ENCODE data around the gene USF1.

The USF1 gene

DNA sequence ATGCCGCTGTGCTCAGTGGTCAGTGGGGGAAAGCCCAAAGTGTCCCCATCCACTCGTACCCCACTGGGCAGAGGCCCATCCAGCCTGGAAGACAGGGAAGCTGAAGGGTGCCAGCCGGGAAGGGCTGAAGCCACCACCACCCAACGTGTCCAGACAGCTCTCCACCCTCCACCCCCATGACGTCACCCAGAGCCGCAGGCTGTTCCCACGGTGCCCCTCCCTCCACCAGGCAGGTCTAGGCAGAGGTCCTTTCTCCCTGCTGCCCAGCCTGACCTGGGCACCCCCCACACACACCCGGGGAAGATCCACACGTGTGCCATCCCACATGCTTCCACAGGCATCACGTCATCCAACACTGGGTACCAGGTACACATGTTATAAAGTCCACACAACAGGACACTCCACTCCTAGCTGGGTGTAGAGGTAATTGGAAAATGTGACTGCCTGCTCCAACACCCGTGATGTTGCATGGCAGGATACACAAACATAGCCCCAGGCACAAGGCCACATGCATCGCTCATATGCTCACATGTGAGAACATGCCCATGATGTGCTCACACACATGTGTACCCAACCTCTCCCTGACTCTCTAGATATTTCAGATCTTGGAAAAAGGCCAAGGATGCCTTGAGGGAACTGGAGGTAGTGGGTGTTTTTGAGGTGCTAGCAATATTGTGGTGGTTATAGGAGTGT is 29.0 kb upstream of the USF1 start:
- H3K9ac ChIP-seq (ENCODE audit: low read depth, low read length, poor library complexity, severe bottlenecking), result peak overlapping the region; percentile 36
- no peaks in the 10 kb centered on the region for H3K9me3 ChIP-seq (ENCODE audit: insufficient read depth, low read depth, low read length)
- no peaks in the 10 kb centered on the region for H3K27me3 ChIP-seq (ENCODE audit: insufficient read depth, low read length, poor library complexity, severe bottlenecking)
- no peaks in the 10 kb centered on the region for H3K36me3 ChIP-seq (ENCODE audit: insufficient read depth, low read length)
- H3K4me3 ChIP-seq (ENCODE audit: low read length, poor library complexity, severe bottlenecking), result no peak overlapping the region
- no peak overlapping the region for H3K4me2 ChIP-seq (ENCODE audit: low read depth, low read length, poor library complexity, severe bottlenecking)
- no peaks in the 10 kb centered on the region for H3K79me2 ChIP-seq (ENCODE audit: insufficient read depth, low read length)
- H3K4me1 ChIP-seq (ENCODE audit: insufficient read depth, low read length, poor library complexity, severe bottlenecking), result peaks cover 34% of the 10 kb centered on the region
- TF ChIP-seq, protein P1, sequence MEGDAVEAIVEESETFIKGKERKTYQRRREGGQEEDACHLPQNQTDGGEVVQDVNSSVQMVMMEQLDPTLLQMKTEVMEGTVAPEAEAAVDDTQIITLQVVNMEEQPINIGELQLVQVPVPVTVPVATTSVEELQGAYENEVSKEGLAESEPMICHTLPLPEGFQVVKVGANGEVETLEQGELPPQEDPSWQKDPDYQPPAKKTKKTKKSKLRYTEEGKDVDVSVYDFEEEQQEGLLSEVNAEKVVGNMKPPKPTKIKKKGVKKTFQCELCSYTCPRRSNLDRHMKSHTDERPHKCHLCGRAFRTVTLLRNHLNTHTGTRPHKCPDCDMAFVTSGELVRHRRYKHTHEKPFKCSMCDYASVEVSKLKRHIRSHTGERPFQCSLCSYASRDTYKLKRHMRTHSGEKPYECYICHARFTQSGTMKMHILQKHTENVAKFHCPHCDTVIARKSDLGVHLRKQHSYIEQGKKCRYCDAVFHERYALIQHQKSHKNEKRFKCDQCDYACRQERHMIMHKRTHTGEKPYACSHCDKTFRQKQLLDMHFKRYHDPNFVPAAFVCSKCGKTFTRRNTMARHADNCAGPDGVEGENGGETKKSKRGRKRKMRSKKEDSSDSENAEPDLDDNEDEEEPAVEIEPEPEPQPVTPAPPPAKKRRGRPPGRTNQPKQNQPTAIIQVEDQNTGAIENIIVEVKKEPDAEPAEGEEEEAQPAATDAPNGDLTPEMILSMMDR (conservative IDR thresholded peaks at IDR 0.05; ENCODE audit: low read length), result no peak
- TF ChIP-seq EZH2phosphoT487 (IDR thresholded peaks at IDR 0.05; ENCODE audit: borderline replicate concordance), result no peak
- H4K20me1 ChIP-seq (ENCODE audit: insufficient read depth, low read length, poor library complexity, severe bottlenecking), result no peaks in the 10 kb centered on the region
- H2AFZ ChIP-seq (ENCODE audit: low read length), result no peak overlapping the region
- no peaks in the 10 kb centered on the region for H3K9me2 ChIP-seq (replicated peaks; ENCODE audit: low read depth, low read length)
- H3F3A ChIP-seq (ENCODE audit: low read depth), result no peaks in the 10 kb centered on the region

DNA sequence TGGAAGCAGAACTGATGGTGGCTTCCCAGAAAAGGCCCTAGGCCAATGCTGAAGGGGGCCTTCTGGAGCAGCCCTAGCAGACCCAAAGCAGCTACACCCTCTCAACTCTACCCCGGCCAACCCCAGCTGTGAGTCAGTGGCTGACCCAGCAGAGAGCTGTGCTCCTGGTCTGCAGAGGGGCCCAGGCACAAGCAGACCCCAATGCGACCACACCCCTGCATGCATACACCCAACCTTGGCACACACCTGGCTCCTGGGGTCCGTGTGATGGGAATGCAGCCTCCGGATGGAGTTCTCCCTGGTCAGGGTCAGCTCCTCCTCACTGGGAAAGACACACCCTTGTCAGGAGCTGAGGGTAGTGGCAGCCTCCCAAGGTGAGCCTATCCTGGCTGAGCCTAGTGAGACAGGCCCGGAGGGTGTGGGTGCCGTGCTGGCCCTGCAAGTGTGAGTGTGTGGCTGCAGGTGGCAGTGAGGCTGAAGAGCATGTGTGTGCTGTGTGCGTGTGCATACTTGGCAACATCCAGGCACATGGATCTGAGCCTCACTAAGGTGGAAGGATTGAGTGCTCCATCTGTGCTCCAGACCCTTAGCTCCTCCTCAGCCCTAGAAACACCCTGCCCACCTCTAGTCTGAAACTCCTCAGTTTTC is 27.8 kb upstream of the USF1 start:
- H3K9me2 ChIP-seq (replicated peaks; ENCODE audit: low read depth, low read length), result no peaks in the 10 kb centered on the region
- 0 out of 2 replicates have a peak, but pooled peaks cover 3% of the 10 kb centered on the region for H3F3A ChIP-seq (ENCODE audit: low read depth)
- H2AFZ ChIP-seq (ENCODE audit: low read length), result peak overlapping the region; percentile 32; the same call in 1 of the 2 replicates
- TF ChIP-seq EZH2phosphoT487 (IDR thresholded peaks at IDR 0.05; ENCODE audit: borderline replicate concordance), result no peak
- TF ChIP-seq, protein P1 (conservative IDR thresholded peaks at IDR 0.05; ENCODE audit: low read length), result peak; percentile 40; the same call in 1 of the 2 replicates
- H3K27me3 ChIP-seq (ENCODE audit: insufficient read depth, low read length, poor library complexity, severe bottlenecking), result no peaks in the 10 kb centered on the region
- no peaks in the 10 kb centered on the region for H4K20me1 ChIP-seq (ENCODE audit: insufficient read depth, low read length, poor library complexity, severe bottlenecking)
- no peak overlapping the region for H3K4me3 ChIP-seq (ENCODE audit: low read length, poor library complexity, severe bottlenecking)
- H3K4me1 ChIP-seq (ENCODE audit: insufficient read depth, low read length, poor library complexity, severe bottlenecking), result peaks cover 38% of the 10 kb centered on the region
- H3K4me2 ChIP-seq (ENCODE audit: low read depth, low read length, poor library complexity, severe bottlenecking), result no peak overlapping the region
- H3K36me3 ChIP-seq (ENCODE audit: insufficient read depth, low read length), result no peaks in the 10 kb centered on the region
- no peaks in the 10 kb centered on the region for H3K9me3 ChIP-seq (ENCODE audit: insufficient read depth, low read depth, low read length)
- H3K9ac ChIP-seq (ENCODE audit: low read depth, low read length, poor library complexity, severe bottlenecking), result peak overlapping the region; percentile 36
- H3K79me2 ChIP-seq (ENCODE audit: insufficient read depth, low read length), result peaks cover 9% of the 10 kb centered on the region

DNA sequence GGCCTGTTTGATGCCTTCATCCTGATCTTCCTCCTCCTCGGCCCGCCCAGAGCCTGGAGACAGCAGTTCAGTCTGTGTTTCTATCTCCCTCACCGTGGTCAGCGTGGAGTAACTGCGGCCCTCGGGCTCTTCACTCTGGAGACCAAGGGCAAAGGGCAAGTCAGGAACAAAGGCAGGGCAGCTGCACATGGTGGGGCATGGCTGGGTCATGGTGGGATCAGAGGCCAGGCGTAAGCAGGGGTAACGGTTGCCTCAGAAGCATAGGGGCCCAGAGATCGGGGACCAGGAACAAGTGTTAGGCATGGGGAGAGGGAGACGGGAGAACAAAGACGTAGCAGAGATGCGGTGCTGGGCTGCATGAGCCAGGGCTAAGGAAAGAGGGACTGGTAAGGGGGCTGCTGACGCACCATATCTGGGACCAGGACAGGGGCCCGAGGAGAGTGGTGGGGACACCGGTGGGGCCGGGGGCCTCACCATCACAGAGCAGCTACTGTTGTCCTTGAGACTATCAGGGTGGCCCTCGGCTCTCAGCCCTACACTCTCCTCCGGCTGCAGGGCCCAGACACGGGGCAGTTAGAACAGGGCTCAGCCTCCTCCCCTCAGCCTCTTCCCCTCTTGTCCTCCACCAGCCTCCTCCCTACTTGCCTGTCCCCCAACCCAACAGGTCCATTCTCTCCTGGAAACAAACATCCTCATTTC is 27.1 kb upstream of the USF1 start:
- peaks cover 40% of the 10 kb centered on the region for H3K4me1 ChIP-seq (ENCODE audit: insufficient read depth, low read length, poor library complexity, severe bottlenecking)
- H3K36me3 ChIP-seq (ENCODE audit: insufficient read depth, low read length), result no peaks in the 10 kb centered on the region
- 0 out of 2 replicates have a peak, but pooled peaks cover 3% of the 10 kb centered on the region for H3F3A ChIP-seq (ENCODE audit: low read depth)
- H3K4me2 ChIP-seq (ENCODE audit: low read depth, low read length, poor library complexity, severe bottlenecking), result no peak overlapping the region
- no peaks in the 10 kb centered on the region for H3K9me3 ChIP-seq (ENCODE audit: insufficient read depth, low read depth, low read length)
- H3K4me3 ChIP-seq (ENCODE audit: low read length, poor library complexity, severe bottlenecking), result no peak overlapping the region
- TF ChIP-seq EZH2phosphoT487 (IDR thresholded peaks at IDR 0.05; ENCODE audit: borderline replicate concordance), result no peak
- TF ChIP-seq, protein P1 (conservative IDR thresholded peaks at IDR 0.05; ENCODE audit: low read length), result no peak
- H3K79me2 ChIP-seq (ENCODE audit: insufficient read depth, low read length), result peaks cover 16% of the 10 kb centered on the region
- H3K27me3 ChIP-seq (ENCODE audit: insufficient read depth, low read length, poor library complexity, severe bottlenecking), result no peaks in the 10 kb centered on the region
- H4K20me1 ChIP-seq (ENCODE audit: insufficient read depth, low read length, poor library complexity, severe bottlenecking), result peaks cover 3% of the 10 kb centered on the region
- no peak overlapping the region for H2AFZ ChIP-seq (ENCODE audit: low read length)
- H3K9ac ChIP-seq (ENCODE audit: low read depth, low read length, poor library complexity, severe bottlenecking), result no peak overlapping the region
- no peaks in the 10 kb centered on the region for H3K9me2 ChIP-seq (replicated peaks; ENCODE audit: low read depth, low read length)

Data from Loucy (cell line).